Raji (cell line): ENCODE measurements around the gene MROH9.

Experiments used
- POLR2A ChIP-seq: IDR thresholded peaks from 2 replicates; pipeline ENCODE4 v1.6.1; 2011; ENCODE audit warnings: low read depth, low read length, control low read depth; ENCODE audit not compliant: insufficient read depth

The MROH9 gene

DNA sequence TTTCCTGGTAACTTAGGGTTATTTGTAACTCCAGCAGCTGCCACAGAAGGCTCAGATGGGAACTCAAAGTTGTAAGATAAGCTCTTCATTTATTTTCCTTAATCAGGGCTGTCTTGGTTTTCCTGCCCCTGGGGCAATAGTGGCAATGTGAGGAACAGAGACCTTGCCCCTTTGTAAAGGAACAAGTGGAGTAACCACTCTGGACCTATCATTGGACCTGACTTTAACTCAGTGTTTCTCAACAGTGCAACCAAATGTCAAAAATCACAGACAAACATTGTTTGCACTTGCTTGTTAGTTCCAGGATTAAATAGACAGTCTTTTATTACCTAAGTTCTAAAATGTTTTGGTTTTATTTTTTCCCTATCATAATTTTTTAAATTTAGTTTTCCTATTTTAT, 152.6 kb downstream of the MROH9 start:
- TF ChIP-seq POLR2A: no peak

DNA sequence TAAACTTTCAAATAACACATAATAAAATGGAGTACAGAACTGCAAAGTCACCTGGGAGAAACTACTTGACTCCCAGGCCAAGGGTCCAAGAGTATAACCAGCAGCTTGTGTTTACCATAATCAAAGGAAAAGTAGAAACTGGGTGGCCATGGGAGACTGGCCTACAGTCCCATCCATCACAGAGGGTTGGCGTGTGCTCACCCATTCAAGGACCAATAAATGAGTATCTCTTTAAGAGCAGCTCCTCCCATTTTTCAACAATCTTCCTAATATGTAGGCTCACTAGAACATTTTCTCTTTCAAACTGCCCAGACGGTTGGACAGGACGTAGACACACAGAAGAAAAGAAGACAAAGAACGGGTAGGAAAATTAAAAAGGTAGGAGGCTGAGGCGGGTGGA, 155.3 kb downstream of the MROH9 start, which contains the start of gene FMO3:
FMO3 (plus strand) TSS at position 302 of the 400 bp plus-strand sequence. CDS start 1,754 bp downstream, outside the sequence.
- TF ChIP-seq POLR2A: no peak

DNA sequence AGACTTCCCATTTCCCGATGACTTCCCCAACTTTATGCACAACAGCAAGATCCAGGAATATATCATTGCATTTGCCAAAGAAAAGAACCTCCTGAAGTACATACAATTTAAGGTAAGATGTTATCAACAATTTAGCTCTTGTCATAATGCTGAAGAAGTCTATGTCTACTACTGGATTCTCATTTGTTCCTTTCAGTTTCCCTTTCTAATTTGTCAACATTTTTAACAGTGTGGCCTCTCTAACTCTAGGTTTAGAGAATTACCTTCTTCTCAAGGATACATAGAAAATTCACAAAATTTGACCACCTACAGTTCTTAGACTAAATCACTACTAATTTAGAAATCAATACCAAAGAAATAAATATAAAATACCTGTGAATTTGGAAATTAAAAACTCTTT, 168.5 kb downstream of the MROH9 start:
- no peak for TF ChIP-seq POLR2A

DNA sequence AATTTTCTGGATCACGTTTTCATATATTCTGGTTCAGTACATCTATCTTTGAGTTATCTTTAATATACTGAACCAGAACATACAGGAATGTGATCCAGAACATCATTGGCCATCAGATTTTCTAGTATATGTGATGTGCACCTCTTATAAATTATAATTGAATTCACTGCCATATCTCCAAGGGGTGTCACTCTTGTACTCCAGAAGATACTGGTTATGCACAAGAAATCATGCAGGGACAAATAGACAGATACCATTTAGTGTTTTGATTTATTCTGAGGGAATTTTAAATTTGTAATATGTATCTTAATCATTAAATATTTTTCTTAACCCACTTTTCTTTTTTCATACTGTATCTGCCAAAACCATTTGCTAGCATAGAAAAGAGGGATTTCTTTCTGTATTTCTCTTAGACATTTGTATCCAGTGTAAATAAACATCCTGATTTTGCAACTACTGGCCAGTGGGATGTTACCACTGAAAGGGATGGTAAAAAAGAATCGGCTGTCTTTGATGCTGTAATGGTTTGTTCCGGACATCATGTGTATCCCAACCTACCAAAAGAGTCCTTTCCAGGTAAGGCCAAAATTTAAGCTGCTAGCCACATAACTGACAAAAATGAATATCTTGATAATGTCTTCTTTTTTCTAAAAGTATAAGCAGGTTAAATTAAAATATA, 172.1 kb downstream of the MROH9 start:
- TF ChIP-seq POLR2A: no peak

DNA sequence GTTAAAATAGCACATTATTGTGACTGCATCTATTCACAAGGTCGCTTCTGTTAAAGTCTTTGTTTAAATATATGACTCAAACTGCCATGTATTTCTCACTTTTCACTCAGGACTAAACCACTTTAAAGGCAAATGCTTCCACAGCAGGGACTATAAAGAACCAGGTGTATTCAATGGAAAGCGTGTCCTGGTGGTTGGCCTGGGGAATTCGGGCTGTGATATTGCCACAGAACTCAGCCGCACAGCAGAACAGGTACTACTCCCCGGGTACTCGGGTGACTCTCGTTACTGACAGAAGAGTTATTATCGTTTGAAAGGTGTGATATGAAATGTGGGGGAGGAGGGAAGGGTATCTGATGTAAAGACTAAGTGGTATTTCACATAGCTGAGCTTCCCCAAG, 172.6 kb downstream of the MROH9 start:
- no peak for TF ChIP-seq POLR2A

DNA sequence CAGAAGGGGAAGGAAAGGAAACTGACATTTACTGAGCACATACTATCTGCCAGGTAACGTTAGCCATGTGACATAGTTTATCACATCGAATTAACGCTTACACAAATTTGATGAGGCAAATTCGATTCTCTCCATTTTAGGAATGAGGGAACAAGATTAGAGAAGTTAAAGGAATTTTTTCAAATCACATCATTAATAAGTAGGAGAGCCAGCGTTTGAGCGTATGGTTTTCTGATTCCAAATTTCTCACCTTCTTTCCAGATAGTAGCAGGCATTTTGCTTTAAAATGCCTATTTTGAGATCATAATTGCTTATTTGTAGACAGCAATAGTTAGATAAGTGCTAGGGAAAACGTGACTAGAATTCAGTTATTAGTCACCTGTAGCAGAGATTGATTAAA, 174.6 kb downstream of the MROH9 start:
- no peak for TF ChIP-seq POLR2A

DNA sequence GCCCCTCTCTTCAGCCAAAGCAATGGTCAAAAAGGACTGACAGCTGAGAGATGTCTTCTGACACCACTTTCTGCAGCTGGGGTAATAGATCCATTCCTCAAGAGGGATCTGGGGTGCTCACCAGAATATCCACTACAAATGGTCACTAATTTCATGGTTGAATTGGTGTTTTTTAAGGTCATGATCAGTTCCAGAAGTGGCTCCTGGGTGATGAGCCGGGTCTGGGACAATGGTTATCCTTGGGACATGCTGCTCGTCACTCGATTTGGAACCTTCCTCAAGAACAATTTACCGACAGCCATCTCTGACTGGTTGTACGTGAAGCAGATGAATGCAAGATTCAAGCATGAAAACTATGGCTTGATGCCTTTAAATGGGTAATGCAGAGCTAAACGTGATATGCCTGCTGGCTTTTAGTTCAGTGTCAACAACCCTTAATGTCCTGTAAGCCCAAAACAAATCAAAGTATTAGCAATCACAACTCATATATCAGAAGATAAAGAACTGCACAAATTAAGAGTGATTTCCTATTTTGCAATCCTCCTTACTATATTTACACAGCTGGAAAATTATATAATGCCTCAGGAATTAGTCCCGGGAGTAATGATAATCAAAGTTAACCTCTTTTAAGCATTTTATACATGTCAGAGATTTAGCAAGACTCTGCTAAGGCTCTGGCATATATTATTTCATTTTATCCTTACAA, 175.4 kb downstream of the MROH9 start:
- no peak for TF ChIP-seq POLR2A

DNA sequence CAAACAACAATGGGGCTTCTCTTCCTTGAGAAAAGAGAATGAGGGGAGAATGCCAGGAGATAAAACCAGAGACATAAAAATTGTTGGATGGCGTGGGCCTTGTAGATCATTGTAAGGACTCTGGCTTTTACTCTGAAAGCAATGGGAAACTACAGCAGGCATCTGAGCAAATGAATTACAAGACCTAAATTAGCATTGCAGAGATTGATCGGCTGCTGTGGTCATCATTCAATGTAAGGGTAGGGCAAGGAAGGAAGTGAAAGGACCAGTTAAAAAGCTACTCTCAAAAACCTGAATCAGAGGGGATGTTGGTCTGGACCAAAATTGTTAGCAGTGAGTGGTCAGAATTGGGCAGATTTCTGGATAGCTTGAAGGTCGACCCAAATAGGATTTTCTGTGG, 176.8 kb downstream of the MROH9 start:
- TF ChIP-seq POLR2A: no peak

DNA sequence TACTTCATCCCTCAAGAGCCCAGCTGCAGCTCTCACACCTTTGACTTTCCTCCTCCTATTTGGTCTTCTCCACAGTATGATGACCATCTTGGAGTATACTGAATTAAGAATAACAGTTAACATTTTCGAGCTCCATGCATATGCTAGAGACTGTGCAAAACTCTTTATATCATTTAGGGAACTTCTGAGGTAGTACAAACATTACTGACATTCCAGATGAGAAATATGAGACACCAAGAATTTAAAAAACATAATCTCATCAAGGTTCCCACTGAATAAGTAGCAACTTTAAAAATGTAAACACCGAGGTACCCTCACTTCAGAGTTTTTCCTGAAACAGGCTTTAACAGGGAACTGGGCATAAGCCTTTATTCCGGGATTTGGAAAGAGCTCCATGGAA, 178.0 kb downstream of the MROH9 start:
- no peak for TF ChIP-seq POLR2A
